NB4 (cell line): ENCODE data around the gene TCOF1.

ENCODE experiments used
- CTCF ChIP-seq: IDR thresholded peaks from one replicate; pipeline ENCODE4 v1.5.1; 2012; ENCODE audit warnings: low read depth, low read length
- MYC ChIP-seq: IDR thresholded peaks from 2 replicates; pipeline ENCODE4 v1.6.1; 2011; ENCODE audit warnings: low read depth, low read length
- POLR2A ChIP-seq: IDR thresholded peaks from 2 replicates; pipeline ENCODE4 v1.6.1; 2011; ENCODE audit warnings: mild to moderate bottlenecking; ENCODE audit not compliant: insufficient read length; ENCODE audit errors: extremely low read depth

- TF ChIP-seq CTCF (no peak), POLR2A (no peak), MYC (no peak)
Observed at GRCh38 chr5:150321784-150322183, 35.7 kb upstream of the TCOF1 start.
